ENCODE measurements around the gene ALOX12.

DNA sequence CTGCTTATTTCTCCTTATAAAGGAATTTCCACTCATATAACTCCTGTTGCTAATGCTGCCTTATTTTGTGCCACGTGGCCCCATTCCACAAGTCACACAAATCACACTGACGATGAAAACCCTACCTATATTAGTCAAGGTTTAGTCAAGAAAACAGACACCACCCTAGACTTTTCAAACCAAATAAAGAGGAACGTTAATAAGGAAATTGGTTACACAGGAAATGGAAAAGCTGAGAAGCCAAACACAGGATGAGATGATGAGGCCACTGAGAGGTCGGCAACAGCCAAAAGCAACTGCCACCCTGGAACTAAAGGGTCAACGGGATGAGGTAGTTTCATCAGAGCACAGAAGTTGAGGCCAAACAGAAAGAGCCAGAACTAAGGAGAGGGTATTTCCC, 47.3 kb upstream of the ALOX12 start:
- TF ChIP-seq EP300 (IDR thresholded peaks at IDR 0.05) = no peak
- TF ChIP-seq, protein P1, sequence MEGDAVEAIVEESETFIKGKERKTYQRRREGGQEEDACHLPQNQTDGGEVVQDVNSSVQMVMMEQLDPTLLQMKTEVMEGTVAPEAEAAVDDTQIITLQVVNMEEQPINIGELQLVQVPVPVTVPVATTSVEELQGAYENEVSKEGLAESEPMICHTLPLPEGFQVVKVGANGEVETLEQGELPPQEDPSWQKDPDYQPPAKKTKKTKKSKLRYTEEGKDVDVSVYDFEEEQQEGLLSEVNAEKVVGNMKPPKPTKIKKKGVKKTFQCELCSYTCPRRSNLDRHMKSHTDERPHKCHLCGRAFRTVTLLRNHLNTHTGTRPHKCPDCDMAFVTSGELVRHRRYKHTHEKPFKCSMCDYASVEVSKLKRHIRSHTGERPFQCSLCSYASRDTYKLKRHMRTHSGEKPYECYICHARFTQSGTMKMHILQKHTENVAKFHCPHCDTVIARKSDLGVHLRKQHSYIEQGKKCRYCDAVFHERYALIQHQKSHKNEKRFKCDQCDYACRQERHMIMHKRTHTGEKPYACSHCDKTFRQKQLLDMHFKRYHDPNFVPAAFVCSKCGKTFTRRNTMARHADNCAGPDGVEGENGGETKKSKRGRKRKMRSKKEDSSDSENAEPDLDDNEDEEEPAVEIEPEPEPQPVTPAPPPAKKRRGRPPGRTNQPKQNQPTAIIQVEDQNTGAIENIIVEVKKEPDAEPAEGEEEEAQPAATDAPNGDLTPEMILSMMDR (IDR thresholded peaks at IDR 0.05) = no peak
- TF ChIP-seq POLR2A (IDR thresholded peaks at IDR 0.05) = no peak

Data from stomach (tissue), 4 donors.